K562 (cell line): ENCODE data around the gene CRACDL. TPM values are rescaled to one million over a fixed set of nuclear protein-coding genes. Genes with fewer than 3 reads are reported as not detected.

Source experiments
- ATAC-seq: fragments of 200-7000 bp; cut with Tn5 transposase; 3 replicates; pipeline ENCODE4 v1.9.1; 2020; ENCODE audit warnings: moderate library complexity
- BruUV-seq: library from RNA; stranded (reverse); fragments of 400-500 nt; replicated peaks from 2 replicates; lab custom pipeline; 2021; lab: Mats Ljungman, UMichigan
- CTCF ChIA-PET: fragments of 300-600 bp; formaldehyde crosslinking; extraction: SDS; loops from one replicate; lab custom pipeline; 2021; ENCODE audit warnings: low intra/inter-chr PET ratio; lab: Yijun Ruan, JAX
- POLR2A ChIA-PET: fragments of 300-600, 350-650 bp; sonication (Branson Sonifier 250); formaldehyde crosslinking; extraction: SDS; loops from one replicate; lab custom pipeline; 2021; ENCODE audit warnings: antibody characterized with exemption, inconsistent platforms; lab: Yijun Ruan, JAX
- DNase-seq, 4 experiments: peaks; one replicate each; pipeline versions ENCODE4 v3.0.0 to v3.0.0-alpha.2; 2011 to 2018; ENCODE audit warnings: low spot score in 3 of 4, mixed read lengths in 3 of 4; ENCODE audit errors: extremely low read depth in 1 of 4
- FAIRE-seq: peaks from 2 replicates; lab custom pipeline; 2011; peaks lifted over from hg19 to GRCh38; lab: Jason Lieb, UNC
- H2AFZ ChIP-seq: 2 replicates; pipeline ENCODE4 v1.6.0; 2011; ENCODE audit warnings: low read depth, low read length, control low read depth, inconsistent platforms
- H3K27ac ChIP-seq: fragments of 200-600 bp; 3 replicates; pipeline ENCODE4 v1.8.0; 2011; ENCODE audit warnings: low read depth, mild to moderate bottlenecking, control low read depth, inconsistent platforms, low read length, moderate library complexity, mixed read lengths; ENCODE audit errors: extremely low read depth
- H3K27me3 ChIP-seq, 2 experiments: fragments of 300-600 bp in 1 of 2; 2 replicates in 1 of 2; 3 replicates in 1 of 2; pipeline versions ENCODE4 v1.6.0 to v1.8.0; 2011; ENCODE audit warnings: inconsistent platforms in 2 of 2, low read length in 2 of 2, mild to moderate bottlenecking in 1 of 2, mixed read lengths in 1 of 2, moderate library complexity in 1 of 2; ENCODE audit not compliant: control insufficient read depth in 2 of 2, insufficient read depth in 2 of 2
- H3K36me3 ChIP-seq: fragments of 300-600 bp; 3 replicates; pipeline ENCODE4 v1.8.0; 2011; ENCODE audit warnings: mild to moderate bottlenecking, low read length, inconsistent platforms; ENCODE audit not compliant: control insufficient read depth, insufficient read depth
- H3K4me1 ChIP-seq, 2 experiments: fragments of 200-600 bp in 1 of 2; replicated peaks in 1 of 2; 2 replicates in 1 of 2; 3 replicates in 1 of 2; pipeline versions ENCODE4 v1.5.1 to v1.8.0; 2011; ENCODE audit warnings: inconsistent platforms in 2 of 2, low read length in 2 of 2, mild to moderate bottlenecking in 1 of 2, mixed read lengths in 1 of 2, moderate library complexity in 1 of 2; ENCODE audit not compliant: control insufficient read depth in 2 of 2, insufficient read depth in 2 of 2
- H3K4me2 ChIP-seq: 2 replicates; pipeline ENCODE4 v1.6.1; 2011; ENCODE audit warnings: low read length, control low read depth, inconsistent platforms, mixed read lengths; ENCODE audit not compliant: insufficient read depth
- H3K4me3 ChIP-seq: fragments of 200-600 bp; sonication (generic), shearing (Covaris generic); 2 replicates; pipeline ENCODE4 v1.5.1; 2016; ENCODE audit warnings: control low read depth, inconsistent platforms
- H3K79me2 ChIP-seq: fragments of 200-600 bp; 3 replicates; pipeline ENCODE4 v1.8.0; 2011; ENCODE audit warnings: low read length, inconsistent platforms; ENCODE audit not compliant: control insufficient read depth, insufficient read depth
- H3K9ac ChIP-seq, 2 experiments: 2 replicates each; pipeline versions ENCODE4 v1.6.0 to v1.6.1; 2011; ENCODE audit warnings: low read depth in 2 of 2, low read length in 2 of 2, control low read depth in 1 of 2, inconsistent platforms in 1 of 2, mild to moderate bottlenecking in 1 of 2, mixed read lengths in 1 of 2; ENCODE audit not compliant: insufficient read depth in 1 of 2
- H3K9me1 ChIP-seq: one replicate; pipeline ENCODE4 v1.6.0; 2011; ENCODE audit warnings: inconsistent platforms, mild to moderate bottlenecking, low read length, moderate library complexity; ENCODE audit not compliant: control insufficient read depth, insufficient read depth
- H3K9me3 ChIP-seq: replicated peaks from 2 replicates; pipeline ENCODE4 v1.5.1; 2011; ENCODE audit warnings: low read depth, low read length, inconsistent platforms; ENCODE audit not compliant: control insufficient read depth, insufficient read depth
- H4K20me1 ChIP-seq: replicated peaks from 2 replicates; pipeline ENCODE4 v1.6.1; 2011; ENCODE audit warnings: low read length, inconsistent platforms, mixed read lengths; ENCODE audit not compliant: control insufficient read depth, insufficient read depth
- NR4A1 ChIP-seq, 2 experiments: fragments of 250-450 bp in 1 of 2; fragments of 450-650 bp in 1 of 2; sonication (Bioruptor Pico) in 1 of 2; IDR thresholded peaks; 2 replicates each; pipeline versions ENCODE4 v1.4.0 to v1.6.1; 2016 to 2020; ENCODE audit warnings: mild to moderate bottlenecking in 2 of 2, missing compliant biosample characterization in 1 of 2, missing genetic modification characterization in 1 of 2, moderate library complexity in 1 of 2
- SREBF2 ChIP-seq: sonication (generic); formaldehyde crosslinking; IDR thresholded peaks from 2 replicates; pipeline ENCODE4 v1.4.0; 2020; ENCODE audit warnings: mild to moderate bottlenecking, missing genetic modification reagents
- WGBS: fragments of 100-300 bp; shearing (Covaris generic); methylation state at CpG from one replicate; pipeline ENCODE4 v1.1.6; 2016; ENCODE audit warnings: low coverage, mixed read lengths; ENCODE audit not compliant: insufficient coverage; ENCODE audit errors: missing lambda C conversion rate; 5-methylcytosine and 5-hydroxymethylcytosine counted together
- in situ Hi-C: fragments of 300-500 bp; cut with MboI; formaldehyde crosslinking; loops from 4 replicates; pipeline ENCODE4 v1.15.0; 2018; ENCODE audit warnings: inconsistent platforms, mixed read lengths
- intact Hi-C: fragments of 100-400 bp; cut with micrococcal nuclease; formaldehyde crosslinking; loops from 2 replicates; pipeline ENCODE4 v1.14.2; 2022
- polyA plus RNA-seq, 8 experiments: library from polyadenylated mRNA; depleted of rRNA in 4 of 8; stranded (reverse) in 5 of 8; unstranded in 3 of 8; fragments of >200 nt; fragmentation: Nextera tagmentation in 2 of 8; fragmentation: Illumina TruSeq in 1 of 8; extraction: Ambion mirVana in 2 of 8; extraction: Trizol in 1 of 8; gene quantifications; 2 replicates each; pipeline versions ENCODE4 v1.2.1 to v1.2.3, GENCODE V29; 2011 to 2014; ENCODE audit warnings: inconsistent platforms in 1 of 8, missing spikeins in 1 of 8
- total RNA-seq, 7 experiments: library from RNA; depleted of rRNA in 6 of 7; stranded (reverse); fragments of >200 nt in 6 of 7; fragmentation: Illumina TruSeq in 2 of 7; extraction: Trizol in 2 of 7; gene quantifications; 2 replicates each; pipeline versions ENCODE4 v1.2.1 to v1.2.3, GENCODE V29; 2011 to 2021; ENCODE audit warnings: low replicate concordance in 1 of 7
- TF ChIP-seq, protein P1 (sequence below): sonication (generic); formaldehyde crosslinking; IDR thresholded peaks from 2 replicates; pipeline ENCODE4 v1.8.0; 2022; ENCODE audit warnings: mild to moderate bottlenecking, missing genetic modification reagents
- TF ChIP-seq, protein P2 (sequence below): sonication (generic); formaldehyde crosslinking; IDR thresholded peaks from 2 replicates; pipeline ENCODE4 v1.8.1; 2023; ENCODE audit warnings: mild to moderate bottlenecking, missing genetic modification reagents

The CRACDL gene
- total and polyA plus RNA-seq, 9 of the 15 experiments (the other 6 are each of a cell fraction or from before 2014, with no cell fraction given): not detected

DNA sequence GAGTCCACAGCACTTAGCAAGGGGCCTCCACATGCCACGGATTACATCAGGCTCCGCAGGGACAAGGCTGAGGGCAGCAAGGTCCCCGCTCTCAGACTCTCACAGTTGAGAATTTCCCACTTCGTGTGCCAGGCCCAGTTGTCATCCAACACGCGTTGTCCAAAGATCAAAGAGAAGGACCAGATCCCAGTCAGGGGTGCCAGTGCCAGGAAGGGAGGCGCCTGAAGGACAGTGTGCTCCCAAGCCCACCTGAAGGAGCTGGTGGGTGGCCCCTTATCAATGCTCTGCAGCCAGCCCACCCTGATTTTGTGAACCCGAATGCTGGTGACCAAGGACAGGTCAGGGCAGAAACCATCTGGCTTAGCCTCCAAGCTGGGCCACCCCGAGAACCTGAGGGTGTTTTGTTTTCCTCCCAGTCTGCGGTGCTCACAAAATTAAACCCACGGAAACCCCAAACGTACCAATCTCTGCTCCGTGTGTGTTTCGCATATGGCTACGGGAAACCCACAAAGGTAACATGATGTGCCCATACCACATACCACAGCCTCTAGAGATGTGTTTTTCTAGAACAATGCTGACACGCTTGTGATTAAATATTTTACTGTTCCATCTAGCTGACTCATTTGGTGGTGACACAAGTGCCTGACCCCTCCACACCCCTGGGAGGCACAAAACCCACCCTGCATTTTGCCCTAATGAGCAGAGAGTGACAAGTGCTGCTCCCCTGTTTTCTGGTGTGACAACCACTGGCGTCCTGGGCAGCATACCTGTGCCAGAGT is 24.5 kb downstream of the CRACDL start (continued):
- TF ChIP-seq, protein P1, sequence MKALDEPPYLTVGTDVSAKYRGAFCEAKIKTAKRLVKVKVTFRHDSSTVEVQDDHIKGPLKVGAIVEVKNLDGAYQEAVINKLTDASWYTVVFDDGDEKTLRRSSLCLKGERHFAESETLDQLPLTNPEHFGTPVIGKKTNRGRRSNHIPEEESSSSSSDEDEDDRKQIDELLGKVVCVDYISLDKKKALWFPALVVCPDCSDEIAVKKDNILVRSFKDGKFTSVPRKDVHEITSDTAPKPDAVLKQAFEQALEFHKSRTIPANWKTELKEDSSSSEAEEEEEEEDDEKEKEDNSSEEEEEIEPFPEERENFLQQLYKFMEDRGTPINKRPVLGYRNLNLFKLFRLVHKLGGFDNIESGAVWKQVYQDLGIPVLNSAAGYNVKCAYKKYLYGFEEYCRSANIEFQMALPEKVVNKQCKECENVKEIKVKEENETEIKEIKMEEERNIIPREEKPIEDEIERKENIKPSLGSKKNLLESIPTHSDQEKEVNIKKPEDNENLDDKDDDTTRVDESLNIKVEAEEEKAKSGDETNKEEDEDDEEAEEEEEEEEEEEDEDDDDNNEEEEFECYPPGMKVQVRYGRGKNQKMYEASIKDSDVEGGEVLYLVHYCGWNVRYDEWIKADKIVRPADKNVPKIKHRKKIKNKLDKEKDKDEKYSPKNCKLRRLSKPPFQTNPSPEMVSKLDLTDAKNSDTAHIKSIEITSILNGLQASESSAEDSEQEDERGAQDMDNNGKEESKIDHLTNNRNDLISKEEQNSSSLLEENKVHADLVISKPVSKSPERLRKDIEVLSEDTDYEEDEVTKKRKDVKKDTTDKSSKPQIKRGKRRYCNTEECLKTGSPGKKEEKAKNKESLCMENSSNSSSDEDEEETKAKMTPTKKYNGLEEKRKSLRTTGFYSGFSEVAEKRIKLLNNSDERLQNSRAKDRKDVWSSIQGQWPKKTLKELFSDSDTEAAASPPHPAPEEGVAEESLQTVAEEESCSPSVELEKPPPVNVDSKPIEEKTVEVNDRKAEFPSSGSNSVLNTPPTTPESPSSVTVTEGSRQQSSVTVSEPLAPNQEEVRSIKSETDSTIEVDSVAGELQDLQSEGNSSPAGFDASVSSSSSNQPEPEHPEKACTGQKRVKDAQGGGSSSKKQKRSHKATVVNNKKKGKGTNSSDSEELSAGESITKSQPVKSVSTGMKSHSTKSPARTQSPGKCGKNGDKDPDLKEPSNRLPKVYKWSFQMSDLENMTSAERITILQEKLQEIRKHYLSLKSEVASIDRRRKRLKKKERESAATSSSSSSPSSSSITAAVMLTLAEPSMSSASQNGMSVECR (CRISPR knock-in tag): no peak
- TF ChIP-seq SREBF2 (CRISPR knock-in tag): no peak
- TF ChIP-seq, all 486 proteins: peak for 0

DNA sequence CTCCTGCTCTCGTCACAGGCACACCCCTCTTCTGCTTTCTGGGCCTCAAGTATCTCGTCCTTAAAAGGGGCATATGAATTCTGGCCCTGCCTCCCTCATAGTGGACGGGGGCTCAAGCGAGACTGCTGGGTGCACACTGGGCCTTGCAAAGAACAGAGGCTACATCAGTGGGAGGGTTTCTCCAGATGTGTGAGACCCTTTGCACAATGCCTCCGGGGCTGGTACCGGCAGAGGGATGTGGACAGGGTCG is 25.0 kb downstream of the CRACDL start:
- TF ChIP-seq, protein P2, sequence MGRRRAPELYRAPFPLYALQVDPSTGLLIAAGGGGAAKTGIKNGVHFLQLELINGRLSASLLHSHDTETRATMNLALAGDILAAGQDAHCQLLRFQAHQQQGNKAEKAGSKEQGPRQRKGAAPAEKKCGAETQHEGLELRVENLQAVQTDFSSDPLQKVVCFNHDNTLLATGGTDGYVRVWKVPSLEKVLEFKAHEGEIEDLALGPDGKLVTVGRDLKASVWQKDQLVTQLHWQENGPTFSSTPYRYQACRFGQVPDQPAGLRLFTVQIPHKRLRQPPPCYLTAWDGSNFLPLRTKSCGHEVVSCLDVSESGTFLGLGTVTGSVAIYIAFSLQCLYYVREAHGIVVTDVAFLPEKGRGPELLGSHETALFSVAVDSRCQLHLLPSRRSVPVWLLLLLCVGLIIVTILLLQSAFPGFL (CRISPR knock-in tag): no peak
- TF ChIP-seq NR4A1 (CRISPR knock-in tag; IDR thresholded peaks at IDR 0.05): no peak
- TF ChIP-seq NR4A1 (tag; IDR thresholded peaks at IDR 0.05): no peak
- no peaks in the 10 kb centered on the region for H3K4me1 ChIP-seq
- H3K27ac ChIP-seq: no peak overlapping the region
- no peak overlapping the region for H2AFZ ChIP-seq
- FAIRE-seq: no peak
- no peaks in the 10 kb centered on the region for H3K9me1 ChIP-seq
- H3K27me3 ChIP-seq: peaks cover 9 to 53% of the 10 kb centered on the region in 2 experiments; a peak in 4 of 5 replicates
- in situ Hi-C loops (no loop called here), intact Hi-C loops (no loop called here)
- no peaks in the 10 kb centered on the region for H3K9me3 ChIP-seq
- ChIA-PET CTCF (no interaction called here), POLR2A (no interaction called here)
- H3K9ac ChIP-seq: no peak overlapping the region
- H3K4me3 ChIP-seq: no peak overlapping the region
- no peak overlapping the region for H3K4me2 ChIP-seq
- WGBS: 0% methylated on average over 7 of the region's 7 CpGs
- 0 out of 2 replicates have a peak, but pooled peaks cover 9% of the 10 kb centered on the region for H4K20me1 ChIP-seq
- no peaks in the 10 kb centered on the region for H3K36me3 ChIP-seq
- BruUV-seq: no TSS peak
- ATAC-seq: no peak
- no peaks in the 10 kb centered on the region for H3K79me2 ChIP-seq
- no peak for DNase-seq
